ENCODE results near the gene PSMB2. TPM values are rescaled to one million over a fixed set of nuclear protein-coding genes. Genes with fewer than 3 reads are reported as not detected.

PSMB2 gene
- total and polyA plus RNA-seq, 2 donors: 32.8 to 62.0 TPM

DNA sequence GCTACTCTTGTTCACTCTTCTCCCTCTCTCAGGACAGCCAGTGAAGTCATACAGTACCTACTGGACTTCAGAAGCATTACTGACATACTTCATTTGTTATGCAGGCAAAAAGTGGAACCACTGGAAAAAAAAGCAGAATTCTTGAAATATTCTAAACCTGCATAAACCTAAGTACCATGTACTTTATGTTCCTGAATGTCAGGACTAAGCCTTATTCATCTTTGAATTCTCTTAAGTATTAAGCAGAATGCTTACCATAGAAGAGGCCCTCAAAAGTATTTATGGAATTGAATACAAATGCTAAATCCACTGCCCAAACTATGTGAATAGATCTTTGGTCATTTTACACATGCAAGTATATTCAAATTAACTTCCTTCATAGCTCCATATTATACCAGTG, 7.8 kb downstream of the PSMB2 start:
- H3K4me1 ChIP-seq (ENCODE audit: control insufficient read depth in 2 of 2, insufficient read depth in 2 of 2, low read length in 2 of 2): no peaks in the 10 kb centered on the region
- no peak overlapping the region for H3K27ac ChIP-seq (ENCODE audit: low read depth in 1 of 2, low read length in 1 of 2)
- no peak for DNase-seq (ENCODE audit: low read depth in 6 of 9, low spot score in 9 of 9)
- no peaks in the 10 kb centered on the region for H3K9me3 ChIP-seq (ENCODE audit: control insufficient read depth in 2 of 2, insufficient read depth in 1 of 2, low read length in 1 of 2)
- H3K4me3 ChIP-seq (ENCODE audit: low read length in 2 of 2): no peak overlapping the region
- peaks cover 45 to 57% of the 10 kb centered on the region in 2 donors for H3K36me3 ChIP-seq (ENCODE audit: control insufficient read depth in 2 of 2, insufficient read depth in 2 of 2, low read length in 1 of 2)
- no peaks in the 10 kb centered on the region for H3K27me3 ChIP-seq (ENCODE audit: control insufficient read depth in 2 of 2, insufficient read depth in 1 of 2, low read length in 1 of 2)

DNA sequence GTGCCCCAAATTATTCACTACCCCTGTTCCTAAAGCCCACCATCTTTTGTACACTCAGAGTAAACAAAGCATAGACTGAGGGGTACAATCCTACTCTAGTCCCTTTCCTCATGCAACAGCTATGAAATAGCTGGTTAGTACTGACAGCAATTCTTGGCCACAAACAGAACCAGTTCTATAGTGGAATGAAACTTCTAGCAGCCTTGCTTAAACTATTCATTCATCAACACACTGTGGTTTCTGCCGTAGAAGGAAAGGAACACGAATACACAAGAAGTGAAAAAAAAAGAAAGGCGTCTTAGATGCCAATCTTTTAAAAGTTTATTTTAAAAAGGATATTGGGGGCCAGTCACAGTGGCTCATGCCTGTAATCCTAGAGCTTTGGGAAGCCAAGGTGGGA, 9.9 kb downstream of the PSMB2 start:
- Histone ChIP-seq H3K36me3 (ENCODE audit: control insufficient read depth in 2 of 2, insufficient read depth in 2 of 2, low read length in 1 of 2) (peaks cover 50 to 69% of the 10 kb centered on the region in 2 donors), H3K4me3 (ENCODE audit: low read length in 2 of 2) (no peak overlapping the region), H3K27me3 (ENCODE audit: control insufficient read depth in 2 of 2, insufficient read depth in 1 of 2, low read length in 1 of 2) (no peaks in the 10 kb centered on the region), H3K9me3 (ENCODE audit: control insufficient read depth in 2 of 2, insufficient read depth in 1 of 2, low read length in 1 of 2) (no peaks in the 10 kb centered on the region), H3K4me1 (ENCODE audit: control insufficient read depth in 2 of 2, insufficient read depth in 2 of 2, low read length in 2 of 2) (no peaks in the 10 kb centered on the region), H3K27ac (ENCODE audit: low read depth in 1 of 2, low read length in 1 of 2) (no peak overlapping the region)
- WGBS: 96% methylated on average over 3 of the region's 3 CpGs
- no peak for DNase-seq (ENCODE audit: low read depth in 6 of 9, low spot score in 9 of 9)

DNA sequence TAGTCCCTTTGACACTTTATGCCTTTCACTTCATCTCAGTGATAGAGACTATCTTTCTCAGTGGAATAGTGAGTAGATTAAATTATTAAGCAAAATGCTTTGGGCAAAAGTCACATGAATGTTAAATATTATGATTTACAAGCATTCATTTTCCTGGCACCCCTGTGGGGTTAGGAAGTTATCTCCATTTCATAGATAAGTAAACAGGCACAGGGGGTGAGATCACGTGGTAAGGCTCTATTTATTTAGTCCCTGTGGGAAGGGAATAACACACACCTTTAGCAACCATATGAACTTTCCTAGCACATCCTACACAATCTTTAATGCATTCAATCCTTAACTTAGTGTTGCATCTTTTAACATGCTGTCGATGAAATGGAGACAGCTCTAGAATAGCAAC, 12.3 kb downstream of the PSMB2 start:
- Histone ChIP-seq H3K27me3 (ENCODE audit: control insufficient read depth in 2 of 2, insufficient read depth in 1 of 2, low read length in 1 of 2) (no peaks in the 10 kb centered on the region), H3K36me3 (ENCODE audit: control insufficient read depth in 2 of 2, insufficient read depth in 2 of 2, low read length in 1 of 2) (peaks cover 36 to 59% of the 10 kb centered on the region in 2 donors), H3K9me3 (ENCODE audit: control insufficient read depth in 2 of 2, insufficient read depth in 1 of 2, low read length in 1 of 2) (no peaks in the 10 kb centered on the region), H3K4me1 (ENCODE audit: control insufficient read depth in 2 of 2, insufficient read depth in 2 of 2, low read length in 2 of 2) (no peaks in the 10 kb centered on the region), H3K4me3 (ENCODE audit: low read length in 2 of 2) (no peak overlapping the region), H3K27ac (ENCODE audit: low read depth in 1 of 2, low read length in 1 of 2) (no peak overlapping the region)
- WGBS: 97% methylated on average over 2 of the region's 2 CpGs
- DNase-seq (ENCODE audit: low read depth in 6 of 9, low spot score in 9 of 9): no peak

DNA sequence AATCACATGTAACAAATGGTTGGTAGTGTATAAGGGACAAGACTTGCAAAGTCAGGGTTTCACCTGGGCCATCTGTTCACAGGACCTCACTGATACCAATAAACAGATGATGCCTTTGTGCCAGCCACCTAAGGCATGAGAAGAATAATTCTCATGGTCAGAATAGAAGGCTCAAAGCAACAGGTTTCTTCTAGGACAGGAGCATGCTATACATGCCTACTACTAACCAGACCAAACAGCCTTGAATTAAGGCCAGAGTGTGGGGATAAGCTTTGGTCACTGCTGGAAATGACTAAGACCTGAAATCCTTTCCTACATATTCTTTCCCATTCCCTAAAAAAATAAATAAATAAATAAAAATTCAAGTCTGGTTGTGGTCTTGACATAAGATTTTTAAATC, 17.5 kb downstream of the PSMB2 start:
- Histone ChIP-seq H3K9me3 (ENCODE audit: control insufficient read depth in 2 of 2, insufficient read depth in 1 of 2, low read length in 1 of 2) (no peaks in the 10 kb centered on the region), H3K4me3 (ENCODE audit: low read length in 2 of 2) (no peak overlapping the region), H3K27ac (ENCODE audit: low read depth in 1 of 2, low read length in 1 of 2) (no peak overlapping the region), H3K4me1 (ENCODE audit: control insufficient read depth in 2 of 2, insufficient read depth in 2 of 2, low read length in 2 of 2) (no peaks in the 10 kb centered on the region), H3K36me3 (ENCODE audit: control insufficient read depth in 2 of 2, insufficient read depth in 2 of 2, low read length in 1 of 2) (peaks cover 16 to 45% of the 10 kb centered on the region in 2 donors), H3K27me3 (ENCODE audit: control insufficient read depth in 2 of 2, insufficient read depth in 1 of 2, low read length in 1 of 2) (no peaks in the 10 kb centered on the region)
- DNase-seq (ENCODE audit: low read depth in 6 of 9, low spot score in 9 of 9): no peak

DNA sequence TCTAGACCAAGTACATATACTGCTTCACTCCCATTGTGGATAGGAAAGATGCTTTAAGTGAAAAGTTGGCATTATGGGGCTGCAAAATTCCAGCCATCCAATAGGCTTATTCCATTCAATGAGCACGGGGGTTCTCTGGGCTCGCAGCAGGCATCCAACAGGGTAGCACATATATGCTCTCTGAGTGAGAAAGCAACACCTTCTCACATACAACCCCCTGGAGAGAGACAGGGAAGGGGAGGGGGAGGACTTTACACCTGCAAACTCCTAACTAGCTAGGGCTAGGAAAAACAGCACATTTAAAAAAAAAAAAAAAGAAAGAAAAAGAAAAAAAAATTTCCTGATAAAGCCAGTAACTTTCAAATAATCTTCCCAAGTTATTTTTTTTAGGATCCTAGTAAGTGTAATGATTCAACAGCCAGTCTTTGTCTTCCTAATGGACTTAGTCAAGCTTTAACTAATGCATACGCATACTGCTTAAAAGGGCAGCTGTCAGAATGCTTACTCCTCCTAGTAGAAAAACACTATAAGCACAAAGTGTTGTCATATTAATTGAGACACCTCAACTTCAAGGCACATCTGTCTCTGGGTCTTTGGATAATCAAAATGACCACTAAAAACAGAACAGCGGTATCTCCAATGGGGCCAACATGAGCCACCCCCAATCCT, 18.7 kb downstream of the PSMB2 start:
- no peak for DNase-seq (ENCODE audit: low read depth in 6 of 9, low spot score in 9 of 9)
- H3K27me3 ChIP-seq (ENCODE audit: control insufficient read depth in 2 of 2, insufficient read depth in 1 of 2, low read length in 1 of 2): no peaks in the 10 kb centered on the region
- no peaks in the 10 kb centered on the region for H3K4me1 ChIP-seq (ENCODE audit: control insufficient read depth in 2 of 2, insufficient read depth in 2 of 2, low read length in 2 of 2)
- no peaks in the 10 kb centered on the region for H3K9me3 ChIP-seq (ENCODE audit: control insufficient read depth in 2 of 2, insufficient read depth in 1 of 2, low read length in 1 of 2)
- H3K36me3 ChIP-seq (ENCODE audit: control insufficient read depth in 2 of 2, insufficient read depth in 2 of 2, low read length in 1 of 2): peaks cover 20 to 46% of the 10 kb centered on the region in 2 donors
- no peak overlapping the region for H3K4me3 ChIP-seq (ENCODE audit: low read length in 2 of 2)
- no peak overlapping the region for H3K27ac ChIP-seq (ENCODE audit: low read depth in 1 of 2, low read length in 1 of 2)
- 96% methylated on average over 4 of the region's 4 CpGs for WGBS

DNA sequence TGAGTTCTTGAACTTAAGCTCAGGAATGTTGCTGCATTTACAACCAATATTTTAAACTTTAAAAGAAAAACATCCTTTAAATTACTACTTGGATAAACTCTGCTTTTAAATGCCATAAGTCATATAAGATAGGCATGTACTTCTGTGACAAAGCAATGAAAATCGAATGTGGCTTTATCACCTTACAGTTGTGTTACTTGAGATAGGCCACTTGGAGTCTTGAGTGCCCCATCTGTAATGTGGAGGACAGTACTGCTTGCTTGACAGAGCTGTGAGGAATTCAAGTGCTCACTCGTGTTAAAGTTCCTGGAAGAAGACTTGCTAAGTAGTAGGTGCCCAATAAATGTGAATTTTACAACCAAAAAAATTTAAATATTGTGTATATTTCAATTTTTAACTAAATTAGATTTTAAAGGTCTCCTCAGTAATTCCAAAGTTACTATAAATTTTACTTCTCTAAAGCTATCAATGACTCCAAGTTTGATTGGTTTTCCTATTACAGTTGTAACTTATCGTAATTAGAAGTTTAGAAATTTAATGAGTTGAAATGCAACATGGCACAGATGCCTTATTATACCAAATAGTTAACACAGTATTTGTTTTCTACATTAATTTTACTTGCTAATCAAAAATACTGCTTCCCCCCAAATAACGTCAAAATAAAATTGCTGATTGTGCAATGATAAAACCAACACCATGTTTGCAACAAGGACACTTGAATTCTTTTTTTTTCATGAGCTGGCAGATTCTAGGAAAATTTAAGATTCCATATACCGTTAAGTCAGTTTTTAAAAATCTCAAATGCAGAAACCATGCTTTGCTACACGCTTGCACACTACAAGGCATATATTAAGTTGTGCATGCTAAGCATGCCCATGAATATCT, 21.8 kb downstream of the PSMB2 start:
- H3K9me3 ChIP-seq (ENCODE audit: control insufficient read depth in 2 of 2, insufficient read depth in 1 of 2, low read length in 1 of 2): no peaks in the 10 kb centered on the region
- no peak overlapping the region for H3K27ac ChIP-seq (ENCODE audit: low read depth in 1 of 2, low read length in 1 of 2)
- no peaks in the 10 kb centered on the region for H3K27me3 ChIP-seq (ENCODE audit: control insufficient read depth in 2 of 2, insufficient read depth in 1 of 2, low read length in 1 of 2)
- H3K4me1 ChIP-seq (ENCODE audit: control insufficient read depth in 2 of 2, insufficient read depth in 2 of 2, low read length in 2 of 2): no peaks in the 10 kb centered on the region
- DNase-seq (ENCODE audit: low read depth in 6 of 9, low spot score in 9 of 9): no peak
- peaks cover 15 to 41% of the 10 kb centered on the region in 2 donors for H3K36me3 ChIP-seq (ENCODE audit: control insufficient read depth in 2 of 2, insufficient read depth in 2 of 2, low read length in 1 of 2)
- no peak overlapping the region for H3K4me3 ChIP-seq (ENCODE audit: low read length in 2 of 2)
- 96% methylated on average over 6 of the region's 6 CpGs for WGBS

DNA sequence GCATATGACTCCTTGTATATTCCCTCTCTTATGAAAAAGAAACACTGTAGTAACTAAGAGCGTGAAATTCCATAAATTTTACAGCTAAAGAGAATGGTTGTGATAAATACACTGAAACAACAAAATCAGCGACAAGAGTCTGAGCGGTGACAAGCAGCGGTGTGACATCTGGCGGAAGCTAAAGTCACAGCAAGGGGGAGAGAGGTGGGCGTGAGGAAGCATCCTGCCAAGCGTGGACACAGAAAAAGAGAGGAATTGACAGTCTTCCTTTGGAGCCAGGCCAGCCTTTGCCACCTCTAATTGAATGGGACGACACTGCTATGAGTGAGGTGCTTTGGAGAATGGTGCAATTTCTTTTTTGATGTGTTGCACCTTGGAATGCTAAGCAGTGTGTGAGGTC, 25.9 kb downstream of the PSMB2 start:
- no peak for DNase-seq (ENCODE audit: low read depth in 6 of 9, low spot score in 9 of 9)
- Histone ChIP-seq H3K9me3 (ENCODE audit: control insufficient read depth in 2 of 2, insufficient read depth in 1 of 2, low read length in 1 of 2) (no peaks in the 10 kb centered on the region), H3K27me3 (ENCODE audit: control insufficient read depth in 2 of 2, insufficient read depth in 1 of 2, low read length in 1 of 2) (no peaks in the 10 kb centered on the region), H3K4me3 (ENCODE audit: low read length in 2 of 2) (no peak overlapping the region), H3K36me3 (ENCODE audit: control insufficient read depth in 2 of 2, insufficient read depth in 2 of 2, low read length in 1 of 2) (peaks cover 8 to 42% of the 10 kb centered on the region in 2 donors), H3K27ac (ENCODE audit: low read depth in 1 of 2, low read length in 1 of 2) (no peak overlapping the region), H3K4me1 (ENCODE audit: control insufficient read depth in 2 of 2, insufficient read depth in 2 of 2, low read length in 2 of 2) (no peaks in the 10 kb centered on the region)
- 97% methylated on average over 8 of the region's 8 CpGs for WGBS

DNA sequence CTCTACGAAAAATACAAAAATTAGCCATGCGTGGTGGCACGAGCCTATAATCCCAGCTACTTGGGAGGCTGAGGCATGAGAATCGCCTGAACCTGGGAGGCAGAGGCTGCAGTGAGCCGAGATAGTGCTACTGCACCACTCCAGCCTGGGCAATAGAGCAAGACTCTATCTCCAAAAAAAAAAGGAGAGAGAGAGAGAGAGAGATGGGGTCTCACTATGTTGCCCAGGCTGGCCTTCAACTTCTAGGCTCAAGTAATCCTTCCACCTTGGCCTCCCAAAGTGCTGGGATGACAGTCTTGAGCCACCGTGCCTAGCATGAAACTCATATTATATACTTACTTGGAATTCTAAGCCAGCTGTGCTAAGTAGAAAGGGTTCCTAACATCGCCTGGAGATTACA, 29.7 kb downstream of the PSMB2 start:
- Histone ChIP-seq H3K9me3 (ENCODE audit: control insufficient read depth in 2 of 2, insufficient read depth in 1 of 2, low read length in 1 of 2) (no peaks in the 10 kb centered on the region), H3K27ac (ENCODE audit: low read depth in 1 of 2, low read length in 1 of 2) (no peak overlapping the region), H3K27me3 (ENCODE audit: control insufficient read depth in 2 of 2, insufficient read depth in 1 of 2, low read length in 1 of 2) (no peaks in the 10 kb centered on the region), H3K4me3 (ENCODE audit: low read length in 2 of 2) (no peak overlapping the region), H3K4me1 (ENCODE audit: control insufficient read depth in 2 of 2, insufficient read depth in 2 of 2, low read length in 2 of 2) (no peaks in the 10 kb centered on the region), H3K36me3 (ENCODE audit: control insufficient read depth in 2 of 2, insufficient read depth in 2 of 2, low read length in 1 of 2) (peaks cover 11 to 48% of the 10 kb centered on the region in 2 donors)
- 99% methylated on average over 7 of the region's 7 CpGs for WGBS
- DNase-seq (ENCODE audit: low read depth in 6 of 9, low spot score in 9 of 9): no peak

DNA sequence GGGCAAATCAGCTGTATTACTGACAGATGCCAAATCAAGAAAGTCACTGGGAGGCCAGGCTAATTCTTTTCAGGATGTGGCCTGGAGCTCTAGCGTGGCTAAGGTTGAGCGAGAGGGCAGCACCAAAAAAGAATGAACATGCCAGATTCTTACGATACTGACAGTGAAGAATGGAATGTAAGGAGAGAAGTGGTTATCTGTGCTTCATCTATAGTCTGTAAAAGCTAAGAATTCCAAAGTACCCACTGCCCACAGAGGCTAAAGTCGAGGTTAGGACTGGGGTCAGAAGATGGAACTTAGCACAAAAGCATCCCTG, 35.5 kb downstream of the PSMB2 start:
- H3K27me3 ChIP-seq (ENCODE audit: control insufficient read depth in 2 of 2, insufficient read depth in 1 of 2, low read length in 1 of 2): no peaks in the 10 kb centered on the region
- no peaks in the 10 kb centered on the region for H3K9me3 ChIP-seq (ENCODE audit: control insufficient read depth in 2 of 2, insufficient read depth in 1 of 2, low read length in 1 of 2)
- DNase-seq (ENCODE audit: low read depth in 6 of 9, low spot score in 9 of 9): no peak
- H3K36me3 ChIP-seq (ENCODE audit: control insufficient read depth in 2 of 2, insufficient read depth in 2 of 2, low read length in 1 of 2): peaks cover 42 to 65% of the 10 kb centered on the region in 2 donors
- whole genome bisulfite sequencing: 97% methylated on average over 4 of the region's 4 CpGs
- H3K4me1 ChIP-seq (ENCODE audit: control insufficient read depth in 2 of 2, insufficient read depth in 2 of 2, low read length in 2 of 2): no peaks in the 10 kb centered on the region
- H3K4me3 ChIP-seq (ENCODE audit: low read length in 2 of 2): no peak overlapping the region
- H3K27ac ChIP-seq (ENCODE audit: low read depth in 1 of 2, low read length in 1 of 2): no peak overlapping the region
